ENCODE measurements around the gene TRIM5.

DNA sequence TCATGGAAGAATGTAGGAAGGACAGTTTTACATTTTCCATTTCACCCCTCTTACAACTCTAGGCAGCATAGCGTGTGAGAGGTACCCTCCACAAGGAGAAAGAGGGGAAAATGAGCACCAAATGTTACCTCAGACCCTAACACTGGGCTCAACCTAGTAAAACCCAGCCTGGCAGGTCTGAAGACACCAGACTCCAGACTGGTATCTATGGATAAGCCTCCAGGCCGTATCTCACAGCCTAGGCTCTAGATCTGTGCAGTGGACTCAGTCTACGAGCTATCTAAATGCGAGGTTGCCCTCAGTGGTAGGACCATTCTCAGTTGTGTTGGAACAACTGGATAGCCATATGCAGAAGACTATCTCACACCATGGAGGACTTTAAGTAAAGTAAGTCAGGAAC lies 10.5 kb downstream of the TRIM5 start:
- TF ChIP-seq, protein P1, sequence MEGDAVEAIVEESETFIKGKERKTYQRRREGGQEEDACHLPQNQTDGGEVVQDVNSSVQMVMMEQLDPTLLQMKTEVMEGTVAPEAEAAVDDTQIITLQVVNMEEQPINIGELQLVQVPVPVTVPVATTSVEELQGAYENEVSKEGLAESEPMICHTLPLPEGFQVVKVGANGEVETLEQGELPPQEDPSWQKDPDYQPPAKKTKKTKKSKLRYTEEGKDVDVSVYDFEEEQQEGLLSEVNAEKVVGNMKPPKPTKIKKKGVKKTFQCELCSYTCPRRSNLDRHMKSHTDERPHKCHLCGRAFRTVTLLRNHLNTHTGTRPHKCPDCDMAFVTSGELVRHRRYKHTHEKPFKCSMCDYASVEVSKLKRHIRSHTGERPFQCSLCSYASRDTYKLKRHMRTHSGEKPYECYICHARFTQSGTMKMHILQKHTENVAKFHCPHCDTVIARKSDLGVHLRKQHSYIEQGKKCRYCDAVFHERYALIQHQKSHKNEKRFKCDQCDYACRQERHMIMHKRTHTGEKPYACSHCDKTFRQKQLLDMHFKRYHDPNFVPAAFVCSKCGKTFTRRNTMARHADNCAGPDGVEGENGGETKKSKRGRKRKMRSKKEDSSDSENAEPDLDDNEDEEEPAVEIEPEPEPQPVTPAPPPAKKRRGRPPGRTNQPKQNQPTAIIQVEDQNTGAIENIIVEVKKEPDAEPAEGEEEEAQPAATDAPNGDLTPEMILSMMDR (IDR thresholded peaks at IDR 0.05) = no peak
- TF ChIP-seq ZFX (IDR thresholded peaks at IDR 0.05; ENCODE audit: borderline replicate concordance) = no peak

Data from 22Rv1 (cell line).